ENCODE results near the gene B2M.

DNA sequence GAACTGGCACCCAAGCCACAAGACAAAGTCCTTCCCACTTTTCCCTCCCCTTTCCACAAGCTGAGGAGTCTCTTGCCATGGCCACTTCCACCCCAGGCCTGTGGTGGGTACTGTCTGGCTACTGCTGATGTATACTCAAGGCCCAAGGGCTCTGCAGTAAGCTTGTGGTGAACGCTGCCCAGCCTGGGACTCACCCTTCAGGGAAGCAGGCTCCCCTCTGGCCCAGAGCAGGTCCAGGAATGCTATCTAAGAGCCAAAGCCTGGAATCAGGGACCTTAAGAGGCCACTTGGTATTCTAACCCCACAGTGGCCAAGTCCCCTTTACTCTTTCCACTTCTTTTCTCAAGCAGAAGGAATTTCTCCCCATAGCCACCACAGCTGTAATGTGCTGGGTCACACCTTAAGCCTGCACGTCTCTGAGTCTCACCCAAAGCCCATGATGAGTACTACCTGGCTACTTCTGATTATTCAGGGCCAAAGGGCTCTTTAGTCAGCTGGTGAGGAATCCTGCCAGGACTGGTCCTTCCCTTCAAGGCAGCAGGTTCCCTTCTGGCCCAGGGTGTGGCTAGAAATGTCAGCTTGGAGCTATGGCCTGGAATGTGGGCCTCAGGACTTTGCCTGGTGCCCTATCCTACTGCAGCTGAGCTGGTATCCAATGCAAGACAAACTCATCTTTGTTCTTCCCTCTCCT is 4.2 kb upstream of the B2M start:
- TF ChIP-seq POLR2AphosphoS5 (IDR thresholded peaks at IDR 0.05; ENCODE audit: insufficient read depth in 1 of 2, low read depth in 1 of 2) (no peak), POLR2A (IDR thresholded peaks at IDR 0.05) (no peak)
- TF ChIP-seq, protein P1, sequence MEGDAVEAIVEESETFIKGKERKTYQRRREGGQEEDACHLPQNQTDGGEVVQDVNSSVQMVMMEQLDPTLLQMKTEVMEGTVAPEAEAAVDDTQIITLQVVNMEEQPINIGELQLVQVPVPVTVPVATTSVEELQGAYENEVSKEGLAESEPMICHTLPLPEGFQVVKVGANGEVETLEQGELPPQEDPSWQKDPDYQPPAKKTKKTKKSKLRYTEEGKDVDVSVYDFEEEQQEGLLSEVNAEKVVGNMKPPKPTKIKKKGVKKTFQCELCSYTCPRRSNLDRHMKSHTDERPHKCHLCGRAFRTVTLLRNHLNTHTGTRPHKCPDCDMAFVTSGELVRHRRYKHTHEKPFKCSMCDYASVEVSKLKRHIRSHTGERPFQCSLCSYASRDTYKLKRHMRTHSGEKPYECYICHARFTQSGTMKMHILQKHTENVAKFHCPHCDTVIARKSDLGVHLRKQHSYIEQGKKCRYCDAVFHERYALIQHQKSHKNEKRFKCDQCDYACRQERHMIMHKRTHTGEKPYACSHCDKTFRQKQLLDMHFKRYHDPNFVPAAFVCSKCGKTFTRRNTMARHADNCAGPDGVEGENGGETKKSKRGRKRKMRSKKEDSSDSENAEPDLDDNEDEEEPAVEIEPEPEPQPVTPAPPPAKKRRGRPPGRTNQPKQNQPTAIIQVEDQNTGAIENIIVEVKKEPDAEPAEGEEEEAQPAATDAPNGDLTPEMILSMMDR (IDR thresholded peaks at IDR 0.05), result no peak

Measured in vagina (tissue), 2 donors.